ENCODE data around the gene NGB.

The NGB gene

GRCh38 chr14:77230914-77231313 is 40.1 kb downstream of the NGB start:
- DNase-seq (ENCODE audit: low spot score) = no peak

GRCh38 chr14:77228056-77228455 is 43.0 kb downstream of the NGB start:
- DNase-seq (ENCODE audit: low spot score) = no peak

GRCh38 chr14:77225892-77226557 is 45.0 kb downstream of the NGB start:
- DNase-seq (ENCODE audit: low spot score) = no peak

GRCh38 chr14:77225254-77225653 is 45.8 kb downstream of the NGB start:
- no peak for DNase-seq (ENCODE audit: low spot score)

- DNase-seq (ENCODE audit: low spot score) = no peak
Observed at GRCh38 chr14:77224212-77224611, 46.8 kb downstream of the NGB start.

GRCh38 chr14:77222546-77223225 is 48.3 kb downstream of the NGB start:
- no peak for DNase-seq (ENCODE audit: low spot score)

GRCh38 chr14:77221241-77221871 is 49.6 kb downstream of the NGB start:
- no peak for DNase-seq (ENCODE audit: low spot score)

GRCh38 chr14:77220246-77221017 is 50.6 kb downstream of the NGB start:
- DNase-seq (ENCODE audit: low spot score) = no peak

GRCh38 chr14:77219591-77219990 is 51.4 kb downstream of the NGB start:
- DNase-seq (ENCODE audit: low spot score) = no peak

- DNase-seq (ENCODE audit: low spot score) = no peak
Observed at GRCh38 chr14:77217551-77217950, 53.5 kb downstream of the NGB start.
